Progenitor cell of endocrine pancreas (in vitro differentiated cells): ENCODE results near the gene GPRC5D. TPM values are rescaled to one million over a fixed set of nuclear protein-coding genes. Genes with fewer than 3 reads are reported as not detected.

Experiments
- DNase-seq: peaks from one replicate; pipeline ENCODE4 v3.0.0; 2021; ENCODE audit warnings: low spot score; ENCODE audit not compliant: unreplicated experiment
- H3K27ac Mint-ChIP-seq: 2 replicates; pipeline ENCODE4 v1.8.0; 2021; ENCODE audit warnings: mild to moderate bottlenecking, moderate library complexity, mixed read lengths
- H3K27me3 Mint-ChIP-seq: 2 replicates; pipeline ENCODE4 v1.8.0; 2021; ENCODE audit warnings: mixed read lengths
- H3K36me3 Mint-ChIP-seq: 2 replicates; pipeline ENCODE4 v1.8.0; 2022; ENCODE audit warnings: mixed read lengths; ENCODE audit not compliant: insufficient read depth
- H3K4me1 Mint-ChIP-seq: 2 replicates; pipeline ENCODE4 v1.8.0; 2021; ENCODE audit warnings: low read depth, mixed read lengths
- H3K4me3 Mint-ChIP-seq: 2 replicates; pipeline ENCODE4 v1.8.0; 2021; ENCODE audit warnings: low read depth, mild to moderate bottlenecking, moderate library complexity, mixed read lengths
- H3K9me3 Mint-ChIP-seq: 2 replicates; pipeline ENCODE4 v1.8.0; 2021; ENCODE audit warnings: low read depth, mixed read lengths
- total RNA-seq: library from RNA; stranded (reverse); gene quantifications from 2 replicates; pipeline ENCODE4 v1.2.1, GENCODE V29; 2021
- TF ChIP-seq, protein P1 (sequence below): fragments of 200-600 bp; sonication (generic); IDR thresholded peaks from one replicate; pipeline ENCODE4 v1.5.0; 2021; ENCODE audit warnings: antibody characterized with exemption, mild to moderate bottlenecking; ENCODE audit not compliant: unreplicated experiment

GPRC5D gene
- total RNA-seq, 1 donor from 2014 or later: not detected

DNA sequence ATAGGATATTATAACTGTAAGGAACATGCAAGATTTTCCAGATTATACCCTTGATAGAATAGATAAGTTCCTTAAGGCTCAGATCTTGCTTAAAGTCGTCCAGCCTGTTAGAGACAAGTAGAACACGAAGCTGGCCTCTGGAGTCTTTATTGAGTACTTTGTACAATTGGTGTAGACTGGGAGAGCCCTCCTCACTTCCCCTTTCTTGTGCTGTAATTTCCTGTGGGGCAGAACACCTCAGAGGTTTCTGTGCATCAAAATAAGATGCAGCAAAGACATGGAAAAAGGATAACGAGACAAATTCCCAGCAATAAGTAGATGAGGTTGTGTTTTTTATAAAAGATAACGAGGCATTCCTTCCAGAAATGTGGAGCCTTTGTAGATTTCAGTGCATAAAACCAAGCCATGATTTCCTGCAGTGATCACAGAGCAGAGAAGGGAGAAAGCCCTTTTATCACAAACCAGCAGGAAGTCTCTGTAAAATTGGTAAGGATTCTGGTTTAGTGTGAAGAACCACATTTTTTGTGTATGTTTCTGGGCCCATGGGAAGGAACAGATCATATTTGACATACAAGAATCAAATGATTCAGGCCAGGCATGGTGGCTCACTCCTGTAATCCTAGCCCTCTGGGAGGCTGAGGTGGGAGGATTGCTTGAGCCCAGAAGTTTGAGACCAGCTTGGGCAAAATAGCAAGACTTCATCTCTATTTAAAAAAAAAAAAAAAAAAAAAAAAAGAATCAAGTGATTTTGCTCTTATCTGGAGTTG is 42.6 kb downstream of the GPRC5D start:
- no peaks in the 10 kb centered on the region for H3K36me3 Mint-ChIP-seq
- TF ChIP-seq, protein P1, sequence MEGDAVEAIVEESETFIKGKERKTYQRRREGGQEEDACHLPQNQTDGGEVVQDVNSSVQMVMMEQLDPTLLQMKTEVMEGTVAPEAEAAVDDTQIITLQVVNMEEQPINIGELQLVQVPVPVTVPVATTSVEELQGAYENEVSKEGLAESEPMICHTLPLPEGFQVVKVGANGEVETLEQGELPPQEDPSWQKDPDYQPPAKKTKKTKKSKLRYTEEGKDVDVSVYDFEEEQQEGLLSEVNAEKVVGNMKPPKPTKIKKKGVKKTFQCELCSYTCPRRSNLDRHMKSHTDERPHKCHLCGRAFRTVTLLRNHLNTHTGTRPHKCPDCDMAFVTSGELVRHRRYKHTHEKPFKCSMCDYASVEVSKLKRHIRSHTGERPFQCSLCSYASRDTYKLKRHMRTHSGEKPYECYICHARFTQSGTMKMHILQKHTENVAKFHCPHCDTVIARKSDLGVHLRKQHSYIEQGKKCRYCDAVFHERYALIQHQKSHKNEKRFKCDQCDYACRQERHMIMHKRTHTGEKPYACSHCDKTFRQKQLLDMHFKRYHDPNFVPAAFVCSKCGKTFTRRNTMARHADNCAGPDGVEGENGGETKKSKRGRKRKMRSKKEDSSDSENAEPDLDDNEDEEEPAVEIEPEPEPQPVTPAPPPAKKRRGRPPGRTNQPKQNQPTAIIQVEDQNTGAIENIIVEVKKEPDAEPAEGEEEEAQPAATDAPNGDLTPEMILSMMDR: no peak
- no peaks in the 10 kb centered on the region for H3K4me1 Mint-ChIP-seq
- peaks cover 38% of the 10 kb centered on the region for H3K27me3 Mint-ChIP-seq
- H3K27ac Mint-ChIP-seq: no peak overlapping the region
- H3K9me3 Mint-ChIP-seq: no peaks in the 10 kb centered on the region
- H3K4me3 Mint-ChIP-seq: no peak overlapping the region
- no peak for DNase-seq

DNA sequence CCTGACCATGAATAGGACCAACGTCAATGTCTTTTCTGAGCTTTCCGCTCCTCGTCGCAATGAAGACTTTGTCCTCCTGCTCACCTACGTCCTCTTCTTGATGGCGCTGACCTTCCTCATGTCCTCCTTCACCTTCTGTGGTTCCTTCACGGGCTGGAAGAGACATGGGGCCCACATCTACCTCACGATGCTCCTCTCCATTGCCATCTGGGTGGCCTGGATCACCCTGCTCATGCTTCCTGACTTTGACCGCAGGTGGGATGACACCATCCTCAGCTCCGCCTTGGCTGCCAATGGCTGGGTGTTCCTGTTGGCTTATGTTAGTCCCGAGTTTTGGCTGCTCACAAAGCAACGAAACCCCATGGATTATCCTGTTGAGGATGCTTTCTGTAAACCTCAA is 43.3 kb downstream of the GPRC5D start:
- Mint-ChIP-seq H3K4me3 (no peak overlapping the region), H3K27me3 (peaks cover 33% of the 10 kb centered on the region), H3K36me3 (no peaks in the 10 kb centered on the region), H3K27ac (no peak overlapping the region), H3K4me1 (peaks cover 1% of the 10 kb centered on the region), H3K9me3 (no peaks in the 10 kb centered on the region)
- no peak for DNase-seq
- TF ChIP-seq, protein P1: no peak

DNA sequence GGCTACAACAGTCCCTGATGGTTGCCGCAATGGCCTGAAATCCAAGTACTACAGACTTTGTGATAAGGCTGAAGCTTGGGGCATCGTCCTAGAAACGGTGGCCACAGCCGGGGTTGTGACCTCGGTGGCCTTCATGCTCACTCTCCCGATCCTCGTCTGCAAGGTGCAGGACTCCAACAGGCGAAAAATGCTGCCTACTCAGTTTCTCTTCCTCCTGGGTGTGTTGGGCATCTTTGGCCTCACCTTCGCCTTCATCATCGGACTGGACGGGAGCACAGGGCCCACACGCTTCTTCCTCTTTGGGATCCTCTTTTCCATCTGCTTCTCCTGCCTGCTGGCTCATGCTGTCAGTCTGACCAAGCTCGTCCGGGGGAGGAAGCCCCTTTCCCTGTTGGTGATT is 43.7 kb downstream of the GPRC5D start:
- H3K27ac Mint-ChIP-seq: no peak overlapping the region

DNA sequence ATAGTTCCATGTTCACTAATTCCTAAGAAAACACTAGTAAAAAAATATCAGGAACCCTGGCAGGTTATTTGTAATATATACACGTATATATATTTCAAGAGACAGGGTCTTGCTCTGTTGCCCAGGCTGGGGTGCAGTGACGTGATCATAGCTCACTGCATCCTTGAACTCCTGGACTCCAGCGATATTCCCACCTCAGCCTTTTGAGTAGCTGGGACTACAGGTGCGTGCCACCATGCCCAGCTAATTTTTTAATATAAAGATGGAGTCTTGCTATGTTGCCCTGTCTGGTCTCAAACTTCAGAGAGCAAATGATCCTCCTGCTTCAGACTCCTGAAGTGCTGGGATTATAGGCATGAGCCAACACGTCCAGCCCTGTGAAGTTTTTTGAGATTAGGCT is 44.4 kb downstream of the GPRC5D start:
- Mint-ChIP-seq H3K9me3 (no peaks in the 10 kb centered on the region), H3K4me3 (no peak overlapping the region), H3K27me3 (peaks cover 26% of the 10 kb centered on the region), H3K4me1 (peaks cover 1% of the 10 kb centered on the region), H3K27ac (no peak overlapping the region), H3K36me3 (no peaks in the 10 kb centered on the region)
- DNase-seq: no peak
- TF ChIP-seq, protein P1: no peak

More for the DNA sequence above, 43.7 kb downstream of the GPRC5D start:
- Mint-ChIP-seq H3K4me1 (peaks cover 1% of the 10 kb centered on the region), H3K4me3 (no peak overlapping the region), H3K9me3 (no peaks in the 10 kb centered on the region), H3K36me3 (no peaks in the 10 kb centered on the region), H3K27me3 (peaks cover 28% of the 10 kb centered on the region)
- no peak for DNase-seq
- TF ChIP-seq, protein P1: no peak

DNA sequence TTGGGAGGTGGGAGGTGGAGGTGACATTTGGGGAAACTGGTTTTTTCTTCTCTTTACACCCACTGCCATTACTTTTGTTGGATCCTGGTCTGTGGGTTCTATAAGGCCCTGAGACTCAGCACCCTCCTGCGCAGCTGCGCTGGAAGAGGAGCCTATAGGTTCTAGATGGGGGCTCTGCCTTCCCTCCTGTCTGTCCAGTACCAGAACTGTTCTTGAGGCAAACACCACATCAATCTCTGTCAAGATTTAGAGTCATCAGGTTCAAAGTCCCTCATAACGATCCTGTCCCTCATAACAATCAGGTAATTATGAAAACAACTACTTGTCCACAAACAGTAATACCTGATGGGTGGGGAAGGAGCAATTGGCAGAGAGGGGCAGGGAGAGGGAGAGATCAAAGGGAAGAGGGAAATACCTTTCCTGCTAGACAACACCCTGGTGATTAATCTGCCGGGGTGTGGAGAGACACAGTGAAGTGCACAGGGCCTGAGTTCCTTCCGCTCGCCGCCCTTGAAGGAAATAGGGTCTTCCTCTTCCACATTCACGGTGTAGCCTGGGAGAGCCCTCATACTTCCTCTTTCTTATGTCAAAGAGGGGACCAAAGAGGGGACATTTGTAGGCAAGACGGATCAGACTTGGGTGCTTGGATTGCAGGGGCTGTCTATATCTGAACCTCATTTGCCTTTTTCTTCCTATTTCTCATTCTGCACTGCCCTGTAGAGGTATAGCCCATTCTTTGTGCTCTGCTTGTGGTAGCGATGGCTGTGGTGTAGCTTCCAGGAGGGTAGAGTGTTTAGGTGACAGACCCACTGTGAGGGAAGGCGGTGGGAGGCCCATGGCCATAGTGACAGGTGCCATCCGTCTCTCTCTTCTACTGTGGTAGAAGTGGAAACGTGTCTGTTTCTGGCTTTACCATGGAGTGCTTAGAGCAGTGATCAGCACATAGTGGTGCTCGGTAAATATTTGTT is 48.0 kb downstream of the GPRC5D start:
- H3K27ac Mint-ChIP-seq: no peak overlapping the region
- H3K4me3 Mint-ChIP-seq: no peak overlapping the region
- H3K36me3 Mint-ChIP-seq: no peaks in the 10 kb centered on the region
- DNase-seq: no peak
- TF ChIP-seq, protein P1: no peak
- H3K27me3 Mint-ChIP-seq: peaks cover 21% of the 10 kb centered on the region
- no peaks in the 10 kb centered on the region for H3K9me3 Mint-ChIP-seq
- peaks cover 1% of the 10 kb centered on the region for H3K4me1 Mint-ChIP-seq
